HepG2 (cell line): ENCODE data around the gene COPS4. TPM values are rescaled to one million over a fixed set of nuclear protein-coding genes. Genes with fewer than 3 reads are reported as not detected.
"Not testable (repeated sequence)": the region's sequence is repeated elsewhere in the genome, so short reads cannot be mapped to it uniquely, and the experiment has no call there.

ENCODE experiments used
- ATAC-seq: fragments of 200-7000 bp; cut with Tn5 transposase; 3 replicates; pipeline ENCODE4 v1.9.1; 2020; ENCODE audit warnings: mild to moderate bottlenecking, moderate library complexity
- BruUV-seq: library from RNA; stranded (reverse); fragments of 400-500 nt; replicated peaks from 2 replicates; lab custom pipeline; 2021; lab: Mats Ljungman, UMichigan
- CTCF ChIA-PET: fragments of 300-600 bp; formaldehyde crosslinking; extraction: SDS; loops from one replicate; lab custom pipeline; 2021; ENCODE audit warnings: low total read pairs, inconsistent platforms, low intra/inter-chr PET ratio; lab: Yijun Ruan, JAX
- POLR2A ChIA-PET: fragments of 350-600 bp; sonication (Branson Sonifier 250); formaldehyde crosslinking; loops from one replicate; lab custom pipeline; 2020; ENCODE audit warnings: antibody characterized with exemption, inconsistent platforms; lab: Yijun Ruan, JAX
- DNase-seq: peaks from one replicate; pipeline ENCODE4 v3.0.0-alpha.2; 2015; ENCODE audit warnings: low spot score
- FAIRE-seq: peaks from 3 replicates; lab custom pipeline; 2011; peaks lifted over from hg19 to GRCh38; lab: Jason Lieb, UNC
- H2AFZ ChIP-seq: one replicate; pipeline ENCODE4 v1.6.1; 2011; ENCODE audit warnings: low read length, inconsistent platforms
- H3K27ac ChIP-seq: fragments of 300-600 bp; 3 replicates; pipeline ENCODE4 v1.8.0; 2011; ENCODE audit warnings: mixed run types, mild to moderate bottlenecking, mixed read lengths, low read length, inconsistent platforms; ENCODE audit not compliant: insufficient read depth; ENCODE audit errors: extremely low read length
- H3K27me3 ChIP-seq, 2 experiments: fragments of 200-600 bp in 1 of 2; 2 replicates in 1 of 2; 3 replicates in 1 of 2; pipeline versions ENCODE4 v1.6.0 to v1.8.0; 2011; ENCODE audit warnings: low read length in 2 of 2, mild to moderate bottlenecking in 2 of 2, moderate library complexity in 2 of 2, inconsistent platforms in 1 of 2; ENCODE audit not compliant: insufficient read depth in 2 of 2, control insufficient read depth in 1 of 2
- H3K36me3 ChIP-seq, 2 experiments: fragments of 200-600 bp in 1 of 2; replicated peaks in 1 of 2; 2 replicates in 1 of 2; 3 replicates in 1 of 2; pipeline versions ENCODE4 v1.5.1 to v1.8.0; 2011; ENCODE audit warnings: low read length in 2 of 2, inconsistent platforms in 1 of 2; ENCODE audit not compliant: insufficient read depth in 2 of 2, control insufficient read depth in 1 of 2
- H3K4me1 ChIP-seq: 2 replicates; pipeline ENCODE4 v1.5.1; 2012; ENCODE audit warnings: low read length, inconsistent platforms; ENCODE audit not compliant: insufficient read depth
- H3K4me2 ChIP-seq: 2 replicates; pipeline ENCODE4 v1.6.0; 2011; ENCODE audit warnings: low read depth, low read length, inconsistent platforms
- H3K4me3 ChIP-seq, 3 experiments: fragments of 200-600 bp in 1 of 3; sonication (generic), shearing (Covaris generic) in 1 of 3; replicated peaks in 1 of 3; 2 replicates each; pipeline ENCODE4 v1.5.1; 2011 to 2016; ENCODE audit warnings: low read length in 3 of 3, inconsistent platforms in 2 of 3, low read depth in 2 of 3, mild to moderate bottlenecking in 2 of 3, control low read depth in 1 of 3, mixed read lengths in 1 of 3; ENCODE audit not compliant: insufficient read depth in 1 of 3
- H3K79me2 ChIP-seq: one replicate; pipeline ENCODE4 v1.6.1; 2011; ENCODE audit warnings: low read length, inconsistent platforms; ENCODE audit not compliant: insufficient read depth
- H3K9ac ChIP-seq: 2 replicates; pipeline ENCODE4 v1.6.0; 2011; ENCODE audit warnings: mild to moderate bottlenecking, low read depth, low read length, inconsistent platforms; ENCODE audit not compliant: insufficient read depth
- H3K9me3 ChIP-seq: 2 replicates; pipeline ENCODE4 v1.5.1; 2012; ENCODE audit warnings: mild to moderate bottlenecking, low read length
- H4K20me1 ChIP-seq: 2 replicates; pipeline ENCODE4 v1.6.0; 2011; ENCODE audit warnings: inconsistent platforms, mild to moderate bottlenecking, low read length, moderate library complexity; ENCODE audit not compliant: insufficient read depth
- FOSL1 ChIP-seq: sonication (generic); formaldehyde crosslinking; IDR thresholded peaks from 2 replicates; pipeline ENCODE4 v1.9.0; 2021; ENCODE audit warnings: missing genetic modification reagents, borderline replicate concordance
- NR3C1 ChIP-seq: sonication (generic); formaldehyde crosslinking; IDR thresholded peaks from 2 replicates; pipeline ENCODE4 v1.4.0; 2020; ENCODE audit warnings: missing genetic modification reagents
- SIX4 ChIP-seq: sonication (generic); formaldehyde crosslinking; IDR thresholded peaks from 2 replicates; pipeline ENCODE4 v1.4.0; 2020; ENCODE audit warnings: missing genetic modification reagents
- SYNCRIP ChIP-seq: fragments of 200-400 bp; formaldehyde crosslinking; IDR thresholded peaks from 2 replicates; pipeline ENCODE4 v1.6.1; 2018; ENCODE audit warnings: mild to moderate bottlenecking, low read depth, low read length; ENCODE audit not compliant: insufficient read depth
- ZFP62 ChIP-seq: sonication (generic); formaldehyde crosslinking; IDR thresholded peaks from 2 replicates; pipeline ENCODE4 v1.4.0; 2020; ENCODE audit warnings: missing genetic modification reagents
- WGBS: methylation state at CpG from one replicate; pipeline ENCODE4 v1.1.6; 2017; ENCODE audit warnings: low lambda C conversion rate; 5-methylcytosine and 5-hydroxymethylcytosine counted together
- in situ Hi-C: cut with HindIII; loops from 2 replicates; pipeline ENCODE4 v1.10.0; 2017; ENCODE audit warnings: low pct_unique_long_range_greater_than_20kb; ENCODE audit not compliant: extremely low pct_ligation_motif_present
- intact Hi-C: fragments of 100-400 bp; cut with micrococcal nuclease; formaldehyde crosslinking; loops from one replicate; pipeline ENCODE4 v1.10.0; 2022; ENCODE audit not compliant: unreplicated experiment
- polyA plus RNA-seq, 8 experiments: library from polyadenylated mRNA; depleted of rRNA in 3 of 8; stranded (reverse) in 7 of 8; unstranded in 1 of 8; fragments of >200 nt; fragmentation: Illumina TruSeq in 4 of 8; extraction: Trizol in 4 of 8; gene quantifications; 2 replicates each; pipeline versions ENCODE4 v1.2.1 to v1.2.3, GENCODE V29; 2011 to 2016; ENCODE audit warnings: low read depth in 4 of 8, missing spikeins in 1 of 8, mixed read lengths in 1 of 8; ENCODE audit not compliant: insufficient read depth in 1 of 8
- total RNA-seq, 5 experiments: library from RNA; depleted of rRNA; stranded (reverse); fragments of >200 nt; fragmentation: Illumina TruSeq; extraction: Trizol; gene quantifications; 2 replicates each; pipeline ENCODE4 v1.2.3, GENCODE V29; 2016; ENCODE audit warnings: low read depth in 1 of 5
- TF ChIP-seq, protein P1 (sequence below): sonication (generic); formaldehyde crosslinking; IDR thresholded peaks from 2 replicates; pipeline ENCODE4 v1.8.1; 2023; ENCODE audit warnings: mild to moderate bottlenecking, missing genetic modification reagents, borderline replicate concordance
- TF ChIP-seq, protein P2 (sequence below): sonication (generic); formaldehyde crosslinking; IDR thresholded peaks from 2 replicates; pipeline ENCODE4 v1.4.0; 2020; ENCODE audit warnings: missing genetic modification reagents
- TF ChIP-seq, protein P3 (sequence below), 2 experiments: IDR thresholded peaks; 2 replicates each; pipeline ENCODE4 v1.6.1; 2011 to 2012; ENCODE audit warnings: low read length in 2 of 2, borderline replicate concordance in 1 of 2, low read depth in 1 of 2, mild to moderate bottlenecking in 1 of 2, moderate library complexity in 1 of 2
- TF ChIP-seq, protein P4 (sequence below): conservative IDR thresholded peaks from 2 replicates; pipeline ENCODE4 v1.6.1; 2018; ENCODE audit warnings: missing genetic modification reagents

Gene COPS4
- total and polyA plus RNA-seq, 2 of the 13 experiments (the other 11 are each of a cell fraction or from before 2014, with no cell fraction given) = 28.8 to 52.5 TPM

- H2AFZ ChIP-seq, in situ Hi-C loops, H3K27ac ChIP-seq, H3K4me3 ChIP-seq, BruUV-seq, H3K9ac ChIP-seq, H4K20me1 ChIP-seq, CTCF ChIA-PET, DNase-seq, FAIRE-seq, intact Hi-C loops, ATAC-seq, H3K9me3 ChIP-seq, H3K27me3 ChIP-seq, POLR2A ChIA-PET, H3K4me2 ChIP-seq: not testable (repeated sequence)
- H3K36me3 ChIP-seq = peaks cover 1 to 17% of the 10 kb centered on the region in 2 experiments; a peak in 3 of 5 replicates
- peaks cover 36% of the 10 kb centered on the region for H3K4me1 ChIP-seq
- H3K79me2 ChIP-seq = peaks cover 78% of the 10 kb centered on the region
Measured at GRCh38 chr4:82987519-82987918, 47.5 kb upstream of the COPS4 start.

DNA sequence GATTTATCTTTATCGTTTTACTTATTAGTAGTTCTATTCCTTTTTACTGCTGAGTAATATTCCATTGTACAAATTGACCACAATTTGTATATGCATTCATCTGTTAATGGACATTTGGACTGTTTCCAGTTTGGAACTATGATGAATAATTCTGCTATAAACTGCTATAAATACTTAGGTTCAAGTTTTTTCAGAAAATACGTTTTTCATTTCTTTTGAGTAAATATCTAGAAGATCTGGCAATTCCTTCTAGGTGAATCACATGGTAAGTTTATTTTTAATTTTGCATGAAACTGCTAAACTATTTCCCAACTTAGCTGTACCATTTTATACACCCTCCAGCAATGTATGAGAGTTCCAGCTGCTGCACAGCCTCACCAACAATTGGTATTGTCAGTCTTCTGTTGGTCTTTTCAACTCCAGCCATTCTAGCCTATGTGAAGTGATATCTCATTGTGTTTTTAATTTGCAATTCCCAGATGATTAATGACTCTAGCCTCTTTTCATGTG lies 46.6 kb upstream of the COPS4 start:
- in situ Hi-C loops = no loop called here
- POLR2A ChIA-PET = no interaction called here
- peaks cover 1 to 12% of the 10 kb centered on the region in 2 experiments; a peak in 3 of 5 replicates for H3K36me3 ChIP-seq
- H3K9ac ChIP-seq = no peak overlapping the region
- H3K79me2 ChIP-seq = peaks cover 79% of the 10 kb centered on the region
- no TSS peak for BruUV-seq
- ATAC-seq (no peak), FAIRE-seq (no peak), DNase-seq (no peak)
- H3K4me1 ChIP-seq = peaks cover 36% of the 10 kb centered on the region
- no peak overlapping the region for H3K4me3 ChIP-seq
- CTCF ChIA-PET = no interaction called here
- peaks cover 2% of the 10 kb centered on the region; the same call in 1 of the 2 replicates for H4K20me1 ChIP-seq
- WGBS = 87% methylated on average over 2 of the region's 2 CpGs
- H3K27me3 ChIP-seq = no peaks in the 10 kb centered on the region
- no peak overlapping the region for H2AFZ ChIP-seq
- H3K4me2 ChIP-seq = no peak overlapping the region
- intact Hi-C loops = no loop called here
- no peaks in the 10 kb centered on the region for H3K9me3 ChIP-seq
- H3K27ac ChIP-seq = no peak overlapping the region
- no peak for TF ChIP-seq NR3C1 (CRISPR knock-in tag)
- TF ChIP-seq, protein P1, sequence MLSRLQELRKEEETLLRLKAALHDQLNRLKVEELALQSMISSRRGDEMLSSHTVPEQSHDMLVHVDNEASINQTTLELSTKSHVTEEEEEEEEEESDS (CRISPR knock-in tag) = no peak
- TF ChIP-seq, protein P2, sequence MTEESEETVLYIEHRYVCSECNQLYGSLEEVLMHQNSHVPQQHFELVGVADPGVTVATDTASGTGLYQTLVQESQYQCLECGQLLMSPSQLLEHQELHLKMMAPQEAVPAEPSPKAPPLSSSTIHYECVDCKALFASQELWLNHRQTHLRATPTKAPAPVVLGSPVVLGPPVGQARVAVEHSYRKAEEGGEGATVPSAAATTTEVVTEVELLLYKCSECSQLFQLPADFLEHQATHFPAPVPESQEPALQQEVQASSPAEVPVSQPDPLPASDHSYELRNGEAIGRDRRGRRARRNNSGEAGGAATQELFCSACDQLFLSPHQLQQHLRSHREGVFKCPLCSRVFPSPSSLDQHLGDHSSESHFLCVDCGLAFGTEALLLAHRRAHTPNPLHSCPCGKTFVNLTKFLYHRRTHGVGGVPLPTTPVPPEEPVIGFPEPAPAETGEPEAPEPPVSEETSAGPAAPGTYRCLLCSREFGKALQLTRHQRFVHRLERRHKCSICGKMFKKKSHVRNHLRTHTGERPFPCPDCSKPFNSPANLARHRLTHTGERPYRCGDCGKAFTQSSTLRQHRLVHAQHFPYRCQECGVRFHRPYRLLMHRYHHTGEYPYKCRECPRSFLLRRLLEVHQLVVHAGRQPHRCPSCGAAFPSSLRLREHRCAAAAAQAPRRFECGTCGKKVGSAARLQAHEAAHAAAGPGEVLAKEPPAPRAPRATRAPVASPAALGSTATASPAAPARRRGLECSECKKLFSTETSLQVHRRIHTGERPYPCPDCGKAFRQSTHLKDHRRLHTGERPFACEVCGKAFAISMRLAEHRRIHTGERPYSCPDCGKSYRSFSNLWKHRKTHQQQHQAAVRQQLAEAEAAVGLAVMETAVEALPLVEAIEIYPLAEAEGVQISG = no peak
- TF ChIP-seq, protein P3, sequence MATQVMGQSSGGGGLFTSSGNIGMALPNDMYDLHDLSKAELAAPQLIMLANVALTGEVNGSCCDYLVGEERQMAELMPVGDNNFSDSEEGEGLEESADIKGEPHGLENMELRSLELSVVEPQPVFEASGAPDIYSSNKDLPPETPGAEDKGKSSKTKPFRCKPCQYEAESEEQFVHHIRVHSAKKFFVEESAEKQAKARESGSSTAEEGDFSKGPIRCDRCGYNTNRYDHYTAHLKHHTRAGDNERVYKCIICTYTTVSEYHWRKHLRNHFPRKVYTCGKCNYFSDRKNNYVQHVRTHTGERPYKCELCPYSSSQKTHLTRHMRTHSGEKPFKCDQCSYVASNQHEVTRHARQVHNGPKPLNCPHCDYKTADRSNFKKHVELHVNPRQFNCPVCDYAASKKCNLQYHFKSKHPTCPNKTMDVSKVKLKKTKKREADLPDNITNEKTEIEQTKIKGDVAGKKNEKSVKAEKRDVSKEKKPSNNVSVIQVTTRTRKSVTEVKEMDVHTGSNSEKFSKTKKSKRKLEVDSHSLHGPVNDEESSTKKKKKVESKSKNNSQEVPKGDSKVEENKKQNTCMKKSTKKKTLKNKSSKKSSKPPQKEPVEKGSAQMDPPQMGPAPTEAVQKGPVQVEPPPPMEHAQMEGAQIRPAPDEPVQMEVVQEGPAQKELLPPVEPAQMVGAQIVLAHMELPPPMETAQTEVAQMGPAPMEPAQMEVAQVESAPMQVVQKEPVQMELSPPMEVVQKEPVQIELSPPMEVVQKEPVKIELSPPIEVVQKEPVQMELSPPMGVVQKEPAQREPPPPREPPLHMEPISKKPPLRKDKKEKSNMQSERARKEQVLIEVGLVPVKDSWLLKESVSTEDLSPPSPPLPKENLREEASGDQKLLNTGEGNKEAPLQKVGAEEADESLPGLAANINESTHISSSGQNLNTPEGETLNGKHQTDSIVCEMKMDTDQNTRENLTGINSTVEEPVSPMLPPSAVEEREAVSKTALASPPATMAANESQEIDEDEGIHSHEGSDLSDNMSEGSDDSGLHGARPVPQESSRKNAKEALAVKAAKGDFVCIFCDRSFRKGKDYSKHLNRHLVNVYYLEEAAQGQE (IDR thresholded peaks at IDR 0.05; ENCODE audit: borderline replicate concordance in 1 of 2, low read depth in 1 of 2, low read length in 2 of 2) = no peak
- TF ChIP-seq ZFP62 (CRISPR knock-in tag) = no peak
- no peak for TF ChIP-seq FOSL1 (CRISPR knock-in tag)
- no peak for TF ChIP-seq SIX4
- no peak for TF ChIP-seq SYNCRIP
- TF ChIP-seq, protein P4, sequence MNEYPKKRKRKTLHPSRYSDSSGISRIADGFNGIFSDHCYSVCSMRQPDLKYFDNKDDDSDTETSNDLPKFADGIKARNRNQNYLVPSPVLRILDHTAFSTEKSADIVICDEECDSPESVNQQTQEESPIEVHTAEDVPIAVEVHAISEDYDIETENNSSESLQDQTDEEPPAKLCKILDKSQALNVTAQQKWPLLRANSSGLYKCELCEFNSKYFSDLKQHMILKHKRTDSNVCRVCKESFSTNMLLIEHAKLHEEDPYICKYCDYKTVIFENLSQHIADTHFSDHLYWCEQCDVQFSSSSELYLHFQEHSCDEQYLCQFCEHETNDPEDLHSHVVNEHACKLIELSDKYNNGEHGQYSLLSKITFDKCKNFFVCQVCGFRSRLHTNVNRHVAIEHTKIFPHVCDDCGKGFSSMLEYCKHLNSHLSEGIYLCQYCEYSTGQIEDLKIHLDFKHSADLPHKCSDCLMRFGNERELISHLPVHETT (CRISPR knock-in tag) = no peak
